ENCODE results near the gene BRCA2.

DNA sequence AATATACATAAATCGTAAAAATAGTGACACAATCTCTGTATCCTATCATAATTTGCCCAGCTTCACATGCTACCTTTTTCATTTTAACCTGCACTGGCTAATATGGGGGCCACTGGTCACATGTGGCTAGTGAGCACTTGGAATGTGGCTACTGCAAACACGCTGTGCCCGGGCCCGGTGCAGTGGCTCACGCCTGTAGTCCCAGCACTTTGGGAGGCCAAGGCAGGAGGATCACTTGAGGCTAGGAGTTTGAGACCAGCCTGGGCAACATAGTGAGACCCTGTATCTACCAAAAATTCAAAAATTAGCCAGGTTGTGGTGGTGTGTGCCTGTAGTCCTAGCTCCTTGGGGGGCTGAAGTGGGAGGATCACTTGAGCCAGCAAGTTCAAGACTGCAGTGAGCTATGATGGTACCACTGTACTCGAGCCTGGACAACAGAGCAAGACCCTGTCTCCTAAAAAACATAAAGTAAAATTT lies 114.2 kb downstream of the BRCA2 start:
- TF ChIP-seq EZH2 (IDR thresholded peaks at IDR 0.05; ENCODE audit: low read depth) = no peak
- TF ChIP-seq, protein P1, sequence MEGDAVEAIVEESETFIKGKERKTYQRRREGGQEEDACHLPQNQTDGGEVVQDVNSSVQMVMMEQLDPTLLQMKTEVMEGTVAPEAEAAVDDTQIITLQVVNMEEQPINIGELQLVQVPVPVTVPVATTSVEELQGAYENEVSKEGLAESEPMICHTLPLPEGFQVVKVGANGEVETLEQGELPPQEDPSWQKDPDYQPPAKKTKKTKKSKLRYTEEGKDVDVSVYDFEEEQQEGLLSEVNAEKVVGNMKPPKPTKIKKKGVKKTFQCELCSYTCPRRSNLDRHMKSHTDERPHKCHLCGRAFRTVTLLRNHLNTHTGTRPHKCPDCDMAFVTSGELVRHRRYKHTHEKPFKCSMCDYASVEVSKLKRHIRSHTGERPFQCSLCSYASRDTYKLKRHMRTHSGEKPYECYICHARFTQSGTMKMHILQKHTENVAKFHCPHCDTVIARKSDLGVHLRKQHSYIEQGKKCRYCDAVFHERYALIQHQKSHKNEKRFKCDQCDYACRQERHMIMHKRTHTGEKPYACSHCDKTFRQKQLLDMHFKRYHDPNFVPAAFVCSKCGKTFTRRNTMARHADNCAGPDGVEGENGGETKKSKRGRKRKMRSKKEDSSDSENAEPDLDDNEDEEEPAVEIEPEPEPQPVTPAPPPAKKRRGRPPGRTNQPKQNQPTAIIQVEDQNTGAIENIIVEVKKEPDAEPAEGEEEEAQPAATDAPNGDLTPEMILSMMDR (conservative IDR thresholded peaks at IDR 0.05) = no peak
